Kidney (tissue), 14 donors: ENCODE results near the gene TNFAIP8. TPM values are rescaled to one million over a fixed set of nuclear protein-coding genes. Genes with fewer than 3 reads are reported as not detected.
A peak's percentile ranks its signal among the peaks of the same experiment; 100 is the strongest.

Experiments
- DNase-seq, 5 donors: peaks; one replicate each; pipeline ENCODE4 v3.0.0-alpha.2; 2013 to 2020
- FAIRE-seq: peaks from 2 replicates; lab custom pipeline; 2012; peaks lifted over from hg19 to GRCh38; lab: Jason Lieb, UNC
- H3K27ac ChIP-seq, 2 donors: one replicate each; pipeline ENCODE4 v1.7.0; 2013; ENCODE audit warnings: low read depth in 2 of 2, low read length in 2 of 2, inconsistent platforms in 1 of 2
- H3K27me3 ChIP-seq: one replicate; pipeline ENCODE4 v1.7.1; 2013; ENCODE audit warnings: low read length, inconsistent platforms; ENCODE audit not compliant: control insufficient read depth, insufficient read depth
- H3K36me3 ChIP-seq, 3 donors: one replicate each; pipeline versions ENCODE4 v1.7.0 to v1.7.1; 2013; ENCODE audit warnings: low read length in 3 of 3, control low read depth in 1 of 3, inconsistent platforms in 1 of 3; ENCODE audit not compliant: insufficient read depth in 3 of 3, control insufficient read depth in 2 of 3
- H3K4me1 ChIP-seq, 3 donors: one replicate each; pipeline versions ENCODE4 v1.7.0 to v1.7.1; 2013; ENCODE audit warnings: low read length in 3 of 3, inconsistent platforms in 1 of 3, low read depth in 1 of 3; ENCODE audit not compliant: control insufficient read depth in 2 of 3, insufficient read depth in 2 of 3
- H3K4me3 ChIP-seq, 3 donors: one replicate each; pipeline versions ENCODE4 v1.7.0 to v1.8.1; 2013; ENCODE audit warnings: low read length in 3 of 3, control low read depth in 1 of 3, inconsistent platforms in 1 of 3
- H3K9ac ChIP-seq, 3 donors: one replicate each; pipeline versions ENCODE4 v1.7.0 to v1.7.1; 2013; ENCODE audit warnings: low read length in 3 of 3, control low read depth in 1 of 3, inconsistent platforms in 1 of 3
- H3K9me3 ChIP-seq, 3 donors: one replicate each; pipeline versions ENCODE4 v1.7.0 to v1.7.1; 2013; ENCODE audit warnings: low read length in 3 of 3, control low read depth in 1 of 3, inconsistent platforms in 1 of 3; ENCODE audit not compliant: control insufficient read depth in 2 of 3, insufficient read depth in 1 of 3
- CTCF ChIP-seq: IDR thresholded peaks from 3 replicates; pipeline ENCODE4 v1.5.1; 2012; ENCODE audit warnings: mild to moderate bottlenecking, moderate library complexity, borderline replicate concordance; ENCODE audit not compliant: insufficient read depth; ENCODE audit errors: extremely low read depth
- intact Hi-C: fragments of 100-400 bp; cut with DNase I; formaldehyde crosslinking; loops from one replicate; pipeline ENCODE4 v1.11.1; 2022
- polyA plus RNA-seq: library from polyadenylated mRNA; stranded (reverse); fragments of 350-450 nt; fragmentation: Illumina TruSeq; extraction: RNeasy Lipid Tissue Mini Kit (QIAGEN cat#74804); gene quantifications from one replicate; pipeline ENCODE4 v1.2.3, GENCODE V29; 2014; ENCODE audit warnings: low read depth, low replicate concordance; ENCODE audit not compliant: insufficient read depth
- total RNA-seq: library from RNA; stranded (reverse); fragmentation: NEBNext Ultra II Directional; extraction: Animal tissue kit (Norgen Biotek cat#: 25700); gene quantifications from one replicate; pipeline ENCODE4 v1.2.1, GENCODE V29; 2021
- donor health status: control.
- donor health status: control.
- donor health status: control.
- donor health status: control.
- donor health status: control.
- donor health status: DM: yes; HTN: yes; CAD: no.
- donor health status: Normal renal cell carcinoma (clear cell type).

The TNFAIP8 gene
- total and polyA plus RNA-seq, 2 donors from 2014 or later: 13.3 to 41.5 TPM

DNA sequence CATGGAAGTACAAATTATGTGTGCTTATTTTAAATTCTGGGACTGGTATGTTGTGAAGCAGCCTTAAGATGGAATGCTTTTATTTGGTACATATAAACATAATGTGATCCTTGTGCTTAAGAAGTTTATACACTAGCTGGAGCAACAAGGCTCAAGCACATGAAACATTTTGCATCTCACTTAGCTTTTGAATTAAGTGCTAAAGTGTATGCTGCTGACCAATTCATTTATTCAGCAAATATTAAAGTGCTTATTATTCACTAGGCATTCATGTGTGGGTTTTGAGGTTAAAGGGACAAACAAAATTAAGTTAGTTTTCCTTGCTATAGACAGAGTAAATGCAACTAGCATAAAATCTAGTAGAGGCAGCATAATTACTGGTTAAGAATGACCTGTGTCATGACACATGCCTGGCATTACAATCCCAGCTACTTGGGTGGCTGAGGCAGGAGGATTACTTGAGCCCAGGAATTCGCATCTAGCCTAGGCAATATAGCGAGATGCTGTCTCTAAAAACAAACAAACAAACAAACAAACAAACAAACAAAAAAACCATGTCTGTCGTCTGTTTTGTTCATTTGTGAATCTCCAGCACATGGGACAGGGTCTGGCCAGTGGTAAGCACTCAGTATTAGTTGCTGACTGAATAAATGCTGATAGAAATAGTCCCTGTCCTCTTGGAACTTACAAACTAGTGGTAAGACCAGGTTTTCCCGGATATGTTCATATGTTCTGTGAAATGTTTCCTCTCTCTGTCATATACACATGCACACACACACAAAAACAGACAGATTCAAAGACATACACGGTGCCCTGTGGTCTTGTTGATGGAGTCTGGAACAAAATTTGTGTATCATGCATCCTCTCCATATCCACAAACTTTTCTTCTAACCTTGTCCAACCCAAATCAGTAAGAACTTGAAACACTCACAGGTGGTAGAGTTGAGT, 41.9 kb upstream of the TNFAIP8 start:
- DNase-seq (no peak), FAIRE-seq (no peak)
- no peak for TF ChIP-seq CTCF
- Histone ChIP-seq H3K36me3 (no peaks in the 10 kb centered on the region), H3K4me1 (no peaks in the 10 kb centered on the region), H3K27me3 (no peaks in the 10 kb centered on the region), H3K27ac (no peak overlapping the region), H3K9ac (no peak overlapping the region), H3K9me3 (no peaks in the 10 kb centered on the region), H3K4me3 (no peak overlapping the region)
- intact Hi-C loops: no loop called here

GRCh38 chr5:119315516-119315949, 40.3 kb upstream of the TNFAIP8 start:
- Histone ChIP-seq H3K4me3 (no peak overlapping the region), H3K4me1 (no peaks in the 10 kb centered on the region), H3K9ac (no peak overlapping the region), H3K27ac (no peak overlapping the region), H3K27me3 (no peaks in the 10 kb centered on the region), H3K9me3 (no peaks in the 10 kb centered on the region), H3K36me3 (no peaks in the 10 kb centered on the region)
- intact Hi-C loops: no loop called here
- FAIRE-seq (no peak), DNase-seq (no peak)
- peak; percentile 51 for TF ChIP-seq CTCF

- intact Hi-C loops: no loop called here
- H3K4me1 ChIP-seq: no peaks in the 10 kb centered on the region
- H3K36me3 ChIP-seq: no peaks in the 10 kb centered on the region
- no peak overlapping the region for H3K9ac ChIP-seq
- DNase-seq: no peak
- no peak overlapping the region for H3K4me3 ChIP-seq
- H3K27me3 ChIP-seq: no peaks in the 10 kb centered on the region
- no peaks in the 10 kb centered on the region for H3K9me3 ChIP-seq
- H3K27ac ChIP-seq: no peak overlapping the region
- no peak for FAIRE-seq
- no peak for TF ChIP-seq CTCF
Measured at GRCh38 chr5:119316086-119316485, 39.7 kb upstream of the TNFAIP8 start.
